Measurements from ENCODE around the gene TMEM100. TPM values are rescaled to one million over a fixed set of nuclear protein-coding genes. Genes with fewer than 3 reads are reported as not detected.

Gene TMEM100
- polyA plus RNA-seq, 12 donors: 5.0 to 16.6 (median 7.7) TPM; not detected in 1

DNA sequence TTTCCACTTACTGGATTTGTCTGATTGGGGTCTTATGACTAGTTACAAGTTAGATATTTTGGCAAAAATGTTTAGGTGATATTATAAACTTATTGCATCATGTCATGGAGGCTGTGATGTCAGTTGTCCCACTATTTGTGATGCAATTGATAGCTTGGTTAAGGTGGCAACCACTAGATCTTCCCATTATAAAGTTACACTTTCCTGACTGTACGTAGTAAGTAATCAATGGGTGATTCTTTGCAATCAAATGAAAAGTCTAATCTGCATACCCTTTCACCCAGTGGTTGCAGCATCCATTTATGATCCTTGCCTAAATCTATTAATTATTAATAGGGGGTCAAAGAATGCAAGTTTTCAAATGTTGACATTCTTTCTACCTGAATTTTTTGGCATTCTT is 23.8 kb upstream of the TMEM100 start:
- no peak for DNase-seq

DNA sequence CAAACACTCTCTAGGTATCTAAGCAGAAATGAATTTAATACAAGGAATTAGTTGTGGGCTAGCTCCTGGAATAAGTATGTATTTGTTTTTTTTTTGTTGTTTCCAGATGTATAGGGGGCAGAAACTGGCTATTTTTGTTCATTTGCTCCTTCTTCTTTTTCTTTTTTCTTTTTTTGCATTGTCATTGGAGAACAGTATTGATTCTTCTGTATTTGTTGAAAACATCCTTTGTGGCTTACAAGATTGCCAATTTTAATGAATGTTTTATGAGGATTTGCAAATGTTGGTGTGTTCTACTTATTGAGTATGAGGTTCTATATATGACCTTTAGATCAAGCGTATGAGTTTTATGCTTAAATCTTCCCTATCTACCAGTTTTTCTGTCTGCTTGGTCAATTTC is 22.6 kb upstream of the TMEM100 start:
- no peak for DNase-seq

DNA sequence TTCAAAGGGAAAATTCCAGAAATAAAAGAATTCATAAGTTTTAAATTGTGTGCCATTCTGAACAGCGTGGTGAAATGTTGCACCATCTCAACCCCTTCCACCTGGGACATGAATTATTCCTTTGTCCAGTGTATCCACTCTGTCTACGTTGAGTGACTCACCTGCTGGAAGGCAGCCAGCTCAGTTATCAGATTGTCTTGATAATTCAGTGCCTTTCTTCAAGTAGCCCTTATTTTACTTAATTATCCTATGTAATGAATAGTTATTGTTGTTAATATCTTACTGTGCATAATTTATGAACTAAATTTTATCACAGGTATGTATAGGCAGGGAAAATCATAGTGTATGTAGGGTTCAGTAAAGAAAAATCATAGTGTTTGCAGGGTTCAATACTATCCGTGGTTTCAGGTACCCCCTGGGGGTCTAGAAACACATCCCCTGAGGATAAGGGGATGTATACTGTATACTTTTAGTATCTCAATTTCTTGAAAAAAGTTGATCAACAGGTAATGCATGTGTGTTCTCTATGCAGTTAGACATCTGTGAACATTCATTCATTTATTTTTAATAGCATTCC is 20.5 kb upstream of the TMEM100 start:
- DNase-seq: no peak

DNA sequence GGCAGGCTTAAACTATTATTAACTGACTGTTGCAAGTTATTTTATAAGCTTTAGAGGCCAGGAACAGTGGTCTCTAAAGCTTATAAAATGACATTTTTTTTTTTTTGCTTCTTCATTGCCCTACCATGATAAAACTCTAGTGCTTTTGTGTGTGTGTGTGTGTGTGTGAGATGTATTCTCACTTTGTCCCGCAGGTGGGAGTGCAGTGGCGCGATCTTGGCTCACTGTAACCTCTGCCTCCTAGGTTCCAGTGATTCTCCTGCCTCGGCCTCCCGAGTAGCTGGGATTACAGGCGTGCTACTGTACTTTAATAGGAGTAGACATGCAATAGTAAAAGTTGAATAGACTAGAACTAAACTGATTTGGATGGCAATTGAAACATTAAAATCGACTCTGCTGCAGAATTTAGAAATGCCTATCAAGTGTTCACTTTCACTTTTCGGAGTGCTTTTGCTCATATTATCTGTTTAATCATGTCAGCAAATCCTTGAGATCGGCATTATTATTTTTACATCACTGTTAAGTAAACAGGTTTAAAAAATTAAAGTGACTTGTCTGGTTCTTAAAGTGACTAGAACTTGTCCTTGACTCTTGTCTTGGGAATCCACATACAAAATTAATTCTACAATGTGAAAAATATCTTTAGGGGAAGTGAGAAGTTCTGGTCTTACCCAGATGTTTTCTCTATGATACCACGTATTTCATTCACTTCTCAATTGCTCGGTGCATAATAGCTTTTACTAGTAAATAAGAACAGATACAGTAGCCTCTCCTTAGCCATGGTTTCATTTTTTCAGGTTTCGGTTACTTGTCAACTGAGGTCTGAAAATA is 19.8 kb upstream of the TMEM100 start:
- DNase-seq: no peak

DNA sequence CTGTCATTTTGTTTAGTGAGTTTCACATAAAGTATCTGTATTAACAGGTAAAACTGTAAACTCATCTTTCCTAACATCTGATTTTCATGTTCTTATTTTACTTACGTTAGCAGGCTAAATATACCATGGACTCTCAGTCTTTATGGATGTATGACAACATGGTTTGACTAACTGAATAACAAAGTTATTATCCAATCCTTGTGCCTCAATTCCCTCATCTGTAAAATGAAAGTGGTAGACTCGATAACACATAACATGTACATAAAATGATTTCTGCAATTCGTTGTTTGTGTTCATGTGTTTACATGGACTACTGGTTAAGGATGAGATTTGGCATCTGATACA is 18.7 kb upstream of the TMEM100 start:
- DNase-seq: no peak

DNA sequence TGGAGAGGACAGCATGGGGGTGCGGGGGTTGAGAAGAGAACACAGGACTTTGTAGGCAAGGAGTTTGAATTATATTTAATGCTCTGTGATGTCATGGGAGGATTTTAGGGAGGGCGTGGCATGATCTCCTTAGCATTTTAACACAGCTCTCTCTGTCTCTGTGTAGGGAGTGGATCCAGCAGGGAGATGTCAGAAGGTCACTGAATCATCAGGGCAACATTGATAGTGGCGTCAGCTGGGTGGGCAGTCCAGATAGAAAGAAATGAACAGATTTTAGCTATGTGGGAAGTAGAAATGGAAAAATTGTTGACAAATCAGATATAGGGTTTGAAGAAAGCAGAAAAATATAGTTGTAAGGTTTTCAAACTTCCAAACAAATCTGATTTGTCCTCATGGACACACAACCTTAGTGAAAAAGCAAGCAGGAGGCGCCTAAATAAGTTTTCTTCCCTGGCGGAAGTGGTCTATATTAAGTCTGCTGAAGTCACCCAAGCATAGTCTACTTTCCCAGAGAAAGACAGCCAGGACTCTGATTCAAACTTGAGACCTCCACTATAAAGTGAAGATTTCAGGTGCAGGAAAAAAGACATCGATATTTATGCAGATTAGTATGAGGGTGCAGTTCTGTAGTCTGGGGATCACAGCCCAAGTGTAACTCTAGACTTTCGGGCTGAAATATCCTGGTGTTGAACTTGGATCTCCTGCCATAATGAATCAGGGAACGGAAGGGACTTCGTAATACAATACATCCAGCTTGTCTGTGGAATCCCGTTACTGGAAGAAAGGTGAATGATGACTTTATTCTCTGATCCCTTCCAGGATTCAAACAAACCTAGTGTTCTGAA is 18.1 kb upstream of the TMEM100 start:
- no peak for DNase-seq

DNA sequence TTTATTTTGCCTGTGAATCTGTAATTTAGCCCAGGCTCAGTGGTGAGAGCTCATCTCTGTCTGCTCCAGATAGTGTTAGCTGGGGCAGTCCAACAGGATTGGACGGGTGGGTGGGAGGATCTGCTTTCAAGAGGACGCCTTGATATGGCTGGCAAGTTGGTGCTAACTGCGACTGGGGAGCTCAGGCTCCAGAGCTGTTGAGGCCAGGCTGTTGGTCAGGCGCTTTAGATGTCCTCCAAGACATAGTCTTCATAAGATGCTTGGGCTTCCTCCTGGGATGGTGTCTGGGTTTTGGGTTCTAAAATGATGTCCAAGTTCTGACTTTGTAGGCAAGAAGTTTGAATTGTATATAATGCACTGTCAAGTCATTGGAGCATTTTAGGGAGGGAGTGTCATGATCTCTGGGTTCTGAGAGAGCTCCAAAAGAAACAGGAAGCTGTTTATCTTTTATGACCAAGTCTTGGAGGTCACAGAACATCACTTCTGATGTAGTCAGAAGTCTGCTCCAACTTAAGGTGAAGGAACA is 15.4 kb upstream of the TMEM100 start:
- DNase-seq: no peak

DNA sequence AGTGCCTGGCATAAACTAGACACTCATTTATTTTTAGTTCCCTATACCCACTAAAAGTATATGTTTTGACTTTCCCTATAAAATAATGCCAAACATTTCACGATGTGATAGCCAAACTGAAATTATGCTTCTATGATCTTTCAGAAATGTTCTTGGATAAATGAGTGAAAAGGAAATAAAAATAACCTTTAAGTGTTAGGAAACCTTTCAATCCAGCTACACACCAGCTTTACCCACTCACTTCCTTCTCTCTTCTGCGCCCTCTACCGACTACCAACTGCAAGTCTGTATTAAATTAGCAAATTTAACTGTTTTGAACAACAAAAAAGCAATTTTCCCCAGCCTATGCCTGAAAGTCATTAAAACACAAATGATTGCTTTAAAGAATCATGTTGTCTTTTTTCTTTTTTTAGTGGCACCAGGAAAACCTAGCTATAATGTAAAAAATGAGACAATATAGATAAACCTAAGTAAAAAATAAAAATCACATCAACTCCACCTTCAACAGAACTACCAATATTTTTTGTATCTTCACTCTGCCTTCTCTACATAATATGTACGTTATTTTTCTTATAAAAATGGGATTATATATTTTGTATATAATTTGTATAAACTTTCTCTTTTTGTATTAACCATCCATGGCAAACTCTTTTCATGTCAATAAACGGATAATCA is 13.2 kb upstream of the TMEM100 start:
- DNase-seq: peak; percentile 39

DNA sequence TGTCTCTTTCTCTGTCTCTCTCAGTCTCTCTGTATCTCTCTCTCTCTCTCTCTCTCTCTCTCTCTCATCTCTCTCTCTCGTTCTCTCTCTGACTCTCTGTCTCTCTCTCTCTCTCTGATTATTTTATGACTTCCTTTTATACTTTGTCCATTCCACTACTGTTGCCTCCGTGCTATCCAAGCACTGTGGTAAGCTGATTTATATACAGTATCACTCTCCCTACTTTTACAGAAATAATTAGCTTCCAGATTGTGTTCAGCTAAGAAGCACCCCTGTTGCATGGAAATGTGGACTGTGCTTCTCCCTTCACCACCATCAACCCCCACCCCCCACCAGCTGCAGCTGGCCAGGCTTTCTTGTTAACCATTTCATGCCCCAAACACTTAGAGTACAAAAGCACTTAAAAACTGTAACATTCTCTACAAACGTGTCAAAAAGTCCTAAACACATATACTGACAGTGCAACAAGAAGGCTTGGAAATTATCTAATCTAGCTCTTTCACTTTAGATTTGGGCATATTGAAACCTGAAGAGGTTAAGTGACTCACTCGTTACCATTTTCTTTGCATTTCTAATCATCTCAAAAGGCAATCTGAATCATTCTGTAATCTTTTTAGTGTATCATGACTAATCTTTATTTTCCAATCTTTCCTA is 11.6 kb upstream of the TMEM100 start:
- DNase-seq: no peak

DNA sequence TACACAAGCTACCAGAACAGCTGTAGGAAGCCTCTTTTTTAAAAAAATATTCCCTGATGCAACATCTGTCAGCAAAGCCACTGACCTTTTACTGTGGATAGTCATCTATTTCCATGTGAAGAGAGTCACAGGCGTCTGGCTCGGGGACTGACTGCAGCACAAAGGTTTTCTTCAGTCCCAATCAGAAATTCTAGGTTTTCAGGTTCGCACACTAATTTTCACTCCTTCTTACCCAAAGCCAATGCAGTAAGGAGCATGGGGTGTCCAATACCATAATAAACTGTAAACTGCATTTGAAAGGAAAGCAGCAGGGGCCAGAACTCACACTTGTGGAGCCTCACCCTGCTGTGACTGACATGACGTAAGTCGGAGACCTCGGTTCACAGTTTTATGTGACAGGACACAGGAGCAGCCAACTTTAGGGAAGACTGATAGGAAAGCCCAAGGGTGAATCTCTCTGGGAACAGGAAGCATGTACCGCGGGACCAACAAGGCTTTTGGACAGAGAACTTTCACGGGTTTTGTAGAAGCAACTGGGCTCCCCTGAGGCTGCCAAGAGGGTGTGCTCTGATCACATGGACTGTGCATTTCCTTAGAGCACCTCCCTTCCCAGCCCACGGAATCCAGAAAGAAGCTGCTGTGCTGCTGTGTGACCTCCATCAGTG is 9.1 kb upstream of the TMEM100 start:
- DNase-seq: peak; percentile 62

DNA sequence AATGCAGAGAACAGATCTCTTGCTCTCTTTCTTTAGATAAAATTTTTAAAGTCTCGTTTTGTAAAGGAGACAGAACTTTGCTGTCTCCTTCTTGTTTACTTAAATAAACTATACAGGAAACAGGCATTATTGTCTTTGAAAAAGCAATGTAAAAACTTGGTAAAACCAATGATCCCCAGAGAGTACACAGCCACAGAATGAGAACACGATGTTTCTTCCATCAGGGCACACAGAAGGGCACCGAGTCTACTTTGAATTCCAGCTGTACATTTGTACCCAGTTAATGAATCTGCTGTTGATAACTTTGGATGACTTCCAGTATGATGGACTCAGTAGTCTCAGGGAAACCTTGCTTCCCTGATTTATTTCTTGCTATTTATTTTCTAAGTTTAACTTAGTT is 8.1 kb upstream of the TMEM100 start:
- no peak for DNase-seq

DNA sequence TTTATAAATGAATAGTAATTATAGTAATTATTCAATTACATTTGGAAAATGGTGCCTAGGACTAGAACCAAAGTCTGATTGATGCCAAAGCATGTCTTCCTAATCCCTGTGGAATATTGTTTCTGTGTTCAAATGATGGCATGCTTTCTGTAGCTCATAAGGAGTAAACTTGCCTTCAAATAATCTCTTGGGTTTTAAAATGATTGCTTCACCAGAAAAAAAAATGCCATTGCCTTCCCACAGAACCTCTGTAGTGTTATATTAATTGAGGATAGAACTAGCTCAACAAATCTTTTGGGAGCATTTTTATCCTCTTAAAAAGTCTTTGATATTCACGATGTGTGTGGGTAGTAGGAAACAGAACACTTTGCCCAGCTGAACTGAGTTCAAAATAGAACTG is 7.7 kb upstream of the TMEM100 start:
- no peak for DNase-seq

DNA sequence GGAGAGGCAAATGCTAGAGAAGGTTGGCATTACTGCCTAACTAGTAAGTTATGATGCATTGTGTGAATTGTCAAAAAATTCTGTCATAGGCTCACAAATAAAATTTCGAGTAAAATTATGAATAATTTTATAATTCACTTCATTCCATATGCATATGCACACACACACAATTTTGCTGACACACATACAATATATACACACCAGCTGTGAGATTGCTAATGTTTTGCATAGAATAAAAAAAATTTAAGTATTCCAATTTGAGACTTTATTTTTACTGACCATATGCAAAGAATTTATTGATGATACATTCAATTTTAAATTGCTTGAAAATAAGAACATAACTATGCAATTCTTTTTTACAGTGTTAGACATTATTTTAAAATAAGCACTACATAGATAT is 6.8 kb upstream of the TMEM100 start:
- no peak for DNase-seq

DNA sequence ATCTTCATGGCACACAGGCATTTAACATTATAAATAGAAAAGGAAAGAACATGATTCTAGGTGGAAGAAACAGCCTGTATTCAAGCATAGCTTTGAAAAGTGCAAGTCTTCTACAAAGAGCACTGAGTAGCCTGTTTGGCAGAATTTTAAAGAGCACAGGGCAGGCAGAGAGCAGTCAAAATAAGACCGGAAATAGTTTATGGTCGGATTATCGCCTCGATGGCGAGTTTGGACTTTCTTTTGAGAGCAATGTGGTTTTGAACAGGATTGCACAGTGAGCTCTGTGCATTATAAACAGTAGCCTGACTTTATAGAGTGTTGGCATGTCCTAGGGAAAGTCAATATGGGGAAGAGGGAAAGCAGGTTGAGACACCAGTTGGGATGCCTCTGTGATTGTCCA is 6.2 kb upstream of the TMEM100 start:
- DNase-seq: no peak

DNA sequence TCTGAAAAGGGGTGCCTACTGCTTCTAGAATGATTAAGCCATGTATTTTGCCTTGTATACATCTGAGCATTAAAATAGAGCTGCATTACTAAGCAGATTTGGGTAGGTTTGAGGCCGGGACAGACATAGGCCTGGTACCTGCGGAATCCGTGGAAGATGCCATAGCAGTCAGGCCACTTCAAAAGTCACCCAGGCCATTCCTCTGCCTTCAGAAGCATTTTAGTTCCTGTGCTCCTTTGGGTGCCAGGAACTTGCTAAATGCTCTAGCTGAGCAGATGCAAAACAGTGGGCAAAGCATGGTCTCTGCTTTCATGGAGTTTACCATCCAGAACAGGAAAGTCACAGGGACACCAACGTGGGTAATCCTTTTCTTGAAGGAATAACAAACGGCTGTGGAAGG is 5.7 kb upstream of the TMEM100 start:
- no peak for DNase-seq

DNA sequence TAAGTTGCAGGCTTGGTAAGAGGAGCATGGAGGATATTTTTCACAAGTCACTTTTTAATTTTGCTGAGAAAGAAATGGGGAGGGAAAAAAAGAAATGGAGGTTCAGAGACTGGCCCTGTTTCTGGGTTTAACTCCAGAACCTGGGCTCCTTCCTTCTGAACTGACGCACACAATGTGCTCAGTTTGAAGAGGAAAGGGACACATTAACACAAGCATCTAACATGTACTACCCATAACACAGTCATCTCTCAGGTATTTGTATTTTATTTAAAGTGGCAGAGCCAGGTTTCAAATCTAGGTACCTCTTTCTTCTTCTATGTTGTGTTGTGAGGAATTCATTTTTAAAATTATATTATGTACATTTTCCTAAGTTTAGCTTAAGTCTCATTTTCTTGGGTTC is 5.3 kb upstream of the TMEM100 start:
- no peak for DNase-seq

DNA sequence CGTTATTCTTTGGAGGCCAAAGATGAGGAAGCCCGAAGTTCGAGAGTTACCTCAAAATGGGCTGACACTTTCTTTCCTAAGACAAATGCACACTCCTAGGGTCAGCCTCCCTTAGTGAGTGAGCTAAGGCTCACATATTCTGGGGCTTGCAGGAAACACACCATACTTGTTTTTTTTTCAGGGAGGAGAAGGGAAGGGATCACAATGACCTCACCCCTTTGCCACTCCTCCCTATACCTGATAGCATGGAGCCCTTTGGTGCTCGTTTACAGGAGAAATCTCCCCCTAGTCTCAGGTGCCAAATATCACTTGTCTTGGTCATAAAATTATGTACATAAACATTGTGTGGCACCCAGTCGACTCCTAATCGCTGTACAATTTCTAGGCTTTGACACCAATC is 4.6 kb upstream of the TMEM100 start:
- DNase-seq: no peak

DNA sequence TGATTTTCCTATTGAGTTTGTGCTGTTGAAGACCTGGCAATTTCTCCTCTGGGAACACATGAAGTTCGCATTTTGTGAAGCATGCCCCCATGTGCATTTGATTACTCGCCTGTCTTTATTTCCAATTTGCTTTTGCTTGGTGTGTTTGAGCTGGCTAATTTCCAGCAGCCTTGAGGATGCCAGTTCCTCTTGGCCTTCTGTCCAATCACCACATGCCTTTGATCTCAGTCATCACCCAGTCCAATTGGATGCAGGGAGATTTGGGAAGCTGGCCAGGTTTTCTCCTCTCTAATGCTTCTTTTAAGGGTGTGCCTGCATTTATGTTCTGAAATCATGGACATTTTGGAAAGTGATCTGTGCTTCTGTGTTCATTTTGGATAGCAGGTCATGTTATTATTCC is 3.8 kb upstream of the TMEM100 start:
- peak; percentile 38 for DNase-seq

DNA sequence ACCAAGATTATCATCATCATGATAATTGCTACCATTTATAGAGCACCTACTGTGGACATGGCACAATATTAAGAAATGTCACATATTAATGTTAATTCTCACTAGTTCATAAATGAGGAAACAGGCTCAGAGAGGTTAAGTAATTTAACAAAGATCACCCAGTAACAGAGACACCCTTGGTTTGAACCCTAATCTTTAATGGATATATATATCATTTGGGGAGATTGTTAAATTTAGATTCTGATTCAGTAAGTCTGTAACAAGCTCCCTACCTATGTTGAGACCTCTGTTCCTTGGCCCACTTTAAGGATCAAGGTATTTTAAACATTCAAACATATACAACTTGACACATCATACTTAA is 804 bp upstream of the TMEM100 start:
- no peak for DNase-seq

DNA sequence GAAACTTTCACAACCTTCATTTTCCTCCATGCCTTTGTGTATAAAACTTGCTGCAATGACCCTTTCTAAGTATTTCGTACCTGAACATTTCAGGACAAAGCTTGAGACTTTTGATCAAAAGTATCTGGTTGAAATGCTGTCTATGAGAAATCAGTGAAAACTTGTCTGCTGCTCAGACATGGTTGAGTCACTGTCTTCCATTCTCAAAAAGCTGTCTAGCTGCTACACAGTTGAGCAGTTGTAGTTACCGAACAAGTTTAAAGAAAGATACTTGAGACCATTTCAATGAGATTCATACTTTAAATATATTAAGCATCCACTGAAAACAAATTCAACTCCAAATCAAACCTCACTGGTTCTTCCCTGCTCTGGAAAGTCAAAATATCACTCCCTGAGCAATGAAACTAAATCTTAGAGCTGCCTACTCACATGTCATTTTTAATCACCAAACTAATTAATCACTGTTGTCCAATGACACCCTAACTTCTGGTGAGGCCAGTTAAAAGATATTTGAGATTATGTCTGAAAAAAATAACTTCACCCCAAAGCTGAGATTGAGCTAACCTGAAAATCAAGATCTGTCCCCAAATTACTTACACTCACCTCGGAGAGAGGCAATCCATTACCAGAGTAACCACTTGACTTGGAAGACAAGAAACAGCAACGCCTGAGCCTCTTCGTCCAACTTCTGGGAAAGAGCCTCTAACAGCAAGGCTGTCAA is 488 bp downstream of the TMEM100 start:
- no peak for DNase-seq

Measured in muscle of arm (tissue), 12 donors.